GM23338 (cell line): Measurements from ENCODE around the gene FGF19. TPM values are rescaled to one million over a fixed set of nuclear protein-coding genes. Genes with fewer than 3 reads are reported as not detected.

Experiments
- ATAC-seq: fragments of 200-7000 bp; cut with Tn5 transposase; 3 replicates; pipeline ENCODE4 v1.9.1; 2020
- DNase-seq: peaks from one replicate; pipeline ENCODE4 v3.0.0-alpha.2; 2015; ENCODE audit warnings: low spot score
- H2AFZ ChIP-seq: fragments of 200-600 bp; sonication (generic); 2 replicates; pipeline ENCODE4 v1.8.0; 2016; ENCODE audit warnings: antibody characterized with exemption, mild to moderate bottlenecking, moderate library complexity
- H3F3A ChIP-seq: fragments of 200-600 bp; sonication (generic); replicated peaks from 2 replicates; pipeline ENCODE4 v1.8.0; 2017; ENCODE audit warnings: antibody characterized with exemption, mixed run types, low read depth
- H3K27ac ChIP-seq: fragments of 200-600 bp; sonication (generic); 2 replicates; pipeline ENCODE4 v1.6.1; 2016; ENCODE audit warnings: low read depth
- H3K27me3 ChIP-seq: fragments of 200-600 bp; sonication (generic); 2 replicates; pipeline ENCODE4 v1.8.0; 2016; ENCODE audit warnings: mild to moderate bottlenecking, mixed run types, moderate library complexity; ENCODE audit not compliant: insufficient read depth
- H3K36me3 ChIP-seq: fragments of 200-600 bp; sonication (generic); 2 replicates; pipeline ENCODE4 v1.8.0; 2016; ENCODE audit warnings: mild to moderate bottlenecking; ENCODE audit not compliant: insufficient read depth
- H3K4me1 ChIP-seq: fragments of 200-600 bp; sonication (generic); 2 replicates; pipeline ENCODE4 v1.8.0; 2016; ENCODE audit warnings: mild to moderate bottlenecking, moderate library complexity; ENCODE audit not compliant: insufficient read depth
- H3K4me2 ChIP-seq: fragments of 200-600 bp; sonication (generic); 2 replicates; pipeline ENCODE4 v1.7.1; 2017; ENCODE audit warnings: mixed run types
- H3K4me3 ChIP-seq: fragments of 200-600 bp; sonication (generic); 2 replicates; pipeline ENCODE4 v1.6.1; 2016; ENCODE audit warnings: mixed run types
- H3K79me2 ChIP-seq: fragments of 200-600 bp; sonication (generic); replicated peaks from 2 replicates; pipeline ENCODE4 v1.8.0; 2017; ENCODE audit warnings: mild to moderate bottlenecking; ENCODE audit not compliant: insufficient read depth
- H3K9me2 ChIP-seq: fragments of 200-600 bp; sonication (generic); 2 replicates; pipeline ENCODE4 v1.8.0; 2017; ENCODE audit not compliant: insufficient read depth
- H4K20me1 ChIP-seq: fragments of 200-600 bp; sonication (generic); replicated peaks from 2 replicates; pipeline ENCODE4 v1.8.0; 2017; ENCODE audit warnings: mild to moderate bottlenecking; ENCODE audit not compliant: insufficient read depth
- H3K27ac Mint-ChIP-seq: 2 replicates; pipeline ENCODE4 v1.8.0; 2020; ENCODE audit warnings: inconsistent platforms, mild to moderate bottlenecking, moderate library complexity, mixed read lengths
- H3K27me3 Mint-ChIP-seq: 3 replicates; pipeline ENCODE4 v1.8.0; 2022; ENCODE audit warnings: low read depth, mild to moderate bottlenecking, moderate library complexity, mixed read lengths, inconsistent platforms; ENCODE audit not compliant: insufficient read depth, poor library complexity
- H3K36me3 Mint-ChIP-seq: 3 replicates; pipeline ENCODE4 v1.8.0; 2021; ENCODE audit warnings: low read depth, mild to moderate bottlenecking, inconsistent platforms, moderate library complexity, mixed read lengths
- H3K4me1 Mint-ChIP-seq: 3 replicates; pipeline ENCODE4 v1.8.0; 2020; ENCODE audit warnings: mild to moderate bottlenecking, inconsistent platforms, mixed read lengths
- H3K4me3 Mint-ChIP-seq: 3 replicates; pipeline ENCODE4 v1.8.0; 2021; ENCODE audit warnings: moderate library complexity, mild to moderate bottlenecking, inconsistent platforms, mixed read lengths
- H3K9me3 Mint-ChIP-seq: 3 replicates; pipeline ENCODE4 v1.8.0; 2020; ENCODE audit warnings: moderate library complexity, mild to moderate bottlenecking, inconsistent platforms, mixed read lengths
- CREB1 ChIP-seq: fragments of 250-450 bp; sonication (Bioruptor Pico); IDR thresholded peaks from 2 replicates; pipeline ENCODE4 v1.5.0; 2020; ENCODE audit warnings: low read depth, mild to moderate bottlenecking, moderate library complexity
- EZH2 ChIP-seq: fragments of 200-600 bp; sonication (generic); IDR thresholded peaks from one replicate; pipeline ENCODE4 v1.8.0; 2017; ENCODE audit warnings: antibody characterized with exemption, mild to moderate bottlenecking, low read depth; ENCODE audit not compliant: unreplicated experiment
- EZH2phosphoT487 ChIP-seq: fragments of 200-600 bp; sonication (generic); IDR thresholded peaks from one replicate; pipeline ENCODE4 v1.8.1; 2018; ENCODE audit warnings: antibody characterized with exemption; ENCODE audit not compliant: unreplicated experiment
- JUNB ChIP-seq: IDR thresholded peaks from one replicate; pipeline ENCODE4 v1.6.1; 2016; ENCODE audit warnings: antibody characterized with exemption; ENCODE audit not compliant: unreplicated experiment
- POLR2AphosphoS5 ChIP-seq: IDR thresholded peaks from 2 replicates; pipeline ENCODE4 v1.6.1; 2016; ENCODE audit warnings: antibody characterized with exemption, low read depth
- ZNF331 ChIP-seq: fragments of 250-450 bp; sonication (Bioruptor Pico); IDR thresholded peaks from 2 replicates; pipeline ENCODE4 v1.5.0; 2020; ENCODE audit warnings: low read depth, mild to moderate bottlenecking, moderate library complexity
- polyA plus RNA-seq: library from polyadenylated mRNA; unstranded; fragments of >200 nt; fragmentation: Nextera tagmentation; extraction: Ambion mirVana; gene quantifications from 2 replicates; pipeline ENCODE4 v1.2.1, GENCODE V29; 2016
- total RNA-seq: library from RNA; depleted of rRNA; stranded (reverse); fragments of >200 nt; shearing (Covaris generic); gene quantifications from 2 replicates; pipeline ENCODE4 v1.2.3, GENCODE V29; 2014
- TF ChIP-seq, protein P1 (sequence below): IDR thresholded peaks from 2 replicates; pipeline ENCODE4 v1.6.1; 2016; ENCODE audit warnings: antibody characterized with exemption
- TF ChIP-seq, protein P2 (sequence below), 2 experiments: fragments of 200-600 bp in 1 of 2; sonication (generic) in 1 of 2; conservative IDR thresholded peaks; 2 replicates each; pipeline versions ENCODE4 v1.5.1 to v1.6.1; 2016 to 2017; ENCODE audit warnings: antibody characterized with exemption in 2 of 2, low read depth in 2 of 2, mild to moderate bottlenecking in 2 of 2, moderate library complexity in 1 of 2
- TF ChIP-seq, protein P3 (sequence below): fragments of 250-450 bp; sonication (Bioruptor Pico); IDR thresholded peaks from 2 replicates; pipeline ENCODE4 v1.5.0; 2020; ENCODE audit warnings: mild to moderate bottlenecking, moderate library complexity
- TF ChIP-seq, protein P4 (sequence below): IDR thresholded peaks from one replicate; pipeline ENCODE4 v1.6.1; 2018; ENCODE audit warnings: antibody characterized with exemption; ENCODE audit not compliant: unreplicated experiment

FGF19 gene
- total and polyA plus RNA-seq, 2 experiments from 2014 or later = 21.7 to 36.1 TPM

DNA sequence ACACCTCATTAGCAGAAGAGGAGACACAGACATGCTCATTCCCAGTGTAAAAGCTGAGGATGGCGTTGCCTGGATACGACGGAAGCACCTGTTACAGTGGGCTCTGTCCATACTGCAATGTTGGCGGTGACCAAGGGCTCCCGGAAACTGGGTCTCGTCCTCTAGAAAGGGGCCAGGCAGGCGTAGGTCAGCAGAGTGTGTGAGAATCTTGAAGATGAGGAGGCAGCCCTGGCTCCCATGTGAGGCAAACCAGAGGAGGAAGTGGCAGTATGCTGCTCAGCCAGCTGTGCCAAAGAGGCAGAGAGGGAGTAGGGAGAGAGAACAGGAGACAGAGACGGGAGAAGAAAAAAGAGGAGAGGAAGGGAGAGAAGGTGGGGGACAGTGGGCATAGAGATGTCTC is 38.9 kb downstream of the FGF19 start:
- Mint-ChIP-seq H3K9me3 (no peaks in the 10 kb centered on the region), H3K36me3 (peaks cover 24% of the 10 kb centered on the region), H3K4me1 (peaks cover 5% of the 10 kb centered on the region), H3K27me3 (peaks cover 14% of the 10 kb centered on the region), H3K27ac (no peak overlapping the region; the same call in 1 of the 2 replicates), H3K4me3 (no peak overlapping the region)
- peaks cover 6% of the 10 kb centered on the region; the same call in 1 of the 2 replicates for H3K79me2 ChIP-seq
- H3K27me3 ChIP-seq = no peaks in the 10 kb centered on the region
- H3K36me3 ChIP-seq = peaks cover 6% of the 10 kb centered on the region; the same call in 1 of the 2 replicates
- H3K9me2 ChIP-seq = no peaks in the 10 kb centered on the region
- H2AFZ ChIP-seq = no peak overlapping the region
- ATAC-seq = no peak
- H3K4me1 ChIP-seq = no peaks in the 10 kb centered on the region
- no peaks in the 10 kb centered on the region for H3F3A ChIP-seq
- no peak overlapping the region for H3K4me3 ChIP-seq
- no peak for DNase-seq
- H3K27ac ChIP-seq = no peak overlapping the region
- H3K4me2 ChIP-seq = no peak overlapping the region
- TF ChIP-seq POLR2AphosphoS5 (no peak), ZNF331 (no peak), CREB1 (no peak), EZH2 (no peak), JUNB (no peak), EZH2phosphoT487 (no peak)
- TF ChIP-seq, protein P1, sequence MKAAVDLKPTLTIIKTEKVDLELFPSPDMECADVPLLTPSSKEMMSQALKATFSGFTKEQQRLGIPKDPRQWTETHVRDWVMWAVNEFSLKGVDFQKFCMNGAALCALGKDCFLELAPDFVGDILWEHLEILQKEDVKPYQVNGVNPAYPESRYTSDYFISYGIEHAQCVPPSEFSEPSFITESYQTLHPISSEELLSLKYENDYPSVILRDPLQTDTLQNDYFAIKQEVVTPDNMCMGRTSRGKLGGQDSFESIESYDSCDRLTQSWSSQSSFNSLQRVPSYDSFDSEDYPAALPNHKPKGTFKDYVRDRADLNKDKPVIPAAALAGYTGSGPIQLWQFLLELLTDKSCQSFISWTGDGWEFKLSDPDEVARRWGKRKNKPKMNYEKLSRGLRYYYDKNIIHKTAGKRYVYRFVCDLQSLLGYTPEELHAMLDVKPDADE = no peak
- TF ChIP-seq, protein P2, sequence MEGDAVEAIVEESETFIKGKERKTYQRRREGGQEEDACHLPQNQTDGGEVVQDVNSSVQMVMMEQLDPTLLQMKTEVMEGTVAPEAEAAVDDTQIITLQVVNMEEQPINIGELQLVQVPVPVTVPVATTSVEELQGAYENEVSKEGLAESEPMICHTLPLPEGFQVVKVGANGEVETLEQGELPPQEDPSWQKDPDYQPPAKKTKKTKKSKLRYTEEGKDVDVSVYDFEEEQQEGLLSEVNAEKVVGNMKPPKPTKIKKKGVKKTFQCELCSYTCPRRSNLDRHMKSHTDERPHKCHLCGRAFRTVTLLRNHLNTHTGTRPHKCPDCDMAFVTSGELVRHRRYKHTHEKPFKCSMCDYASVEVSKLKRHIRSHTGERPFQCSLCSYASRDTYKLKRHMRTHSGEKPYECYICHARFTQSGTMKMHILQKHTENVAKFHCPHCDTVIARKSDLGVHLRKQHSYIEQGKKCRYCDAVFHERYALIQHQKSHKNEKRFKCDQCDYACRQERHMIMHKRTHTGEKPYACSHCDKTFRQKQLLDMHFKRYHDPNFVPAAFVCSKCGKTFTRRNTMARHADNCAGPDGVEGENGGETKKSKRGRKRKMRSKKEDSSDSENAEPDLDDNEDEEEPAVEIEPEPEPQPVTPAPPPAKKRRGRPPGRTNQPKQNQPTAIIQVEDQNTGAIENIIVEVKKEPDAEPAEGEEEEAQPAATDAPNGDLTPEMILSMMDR (conservative IDR thresholded peaks at IDR 0.05; ENCODE audit: low read depth in 2 of 2) = no peak
- TF ChIP-seq, protein P3, sequence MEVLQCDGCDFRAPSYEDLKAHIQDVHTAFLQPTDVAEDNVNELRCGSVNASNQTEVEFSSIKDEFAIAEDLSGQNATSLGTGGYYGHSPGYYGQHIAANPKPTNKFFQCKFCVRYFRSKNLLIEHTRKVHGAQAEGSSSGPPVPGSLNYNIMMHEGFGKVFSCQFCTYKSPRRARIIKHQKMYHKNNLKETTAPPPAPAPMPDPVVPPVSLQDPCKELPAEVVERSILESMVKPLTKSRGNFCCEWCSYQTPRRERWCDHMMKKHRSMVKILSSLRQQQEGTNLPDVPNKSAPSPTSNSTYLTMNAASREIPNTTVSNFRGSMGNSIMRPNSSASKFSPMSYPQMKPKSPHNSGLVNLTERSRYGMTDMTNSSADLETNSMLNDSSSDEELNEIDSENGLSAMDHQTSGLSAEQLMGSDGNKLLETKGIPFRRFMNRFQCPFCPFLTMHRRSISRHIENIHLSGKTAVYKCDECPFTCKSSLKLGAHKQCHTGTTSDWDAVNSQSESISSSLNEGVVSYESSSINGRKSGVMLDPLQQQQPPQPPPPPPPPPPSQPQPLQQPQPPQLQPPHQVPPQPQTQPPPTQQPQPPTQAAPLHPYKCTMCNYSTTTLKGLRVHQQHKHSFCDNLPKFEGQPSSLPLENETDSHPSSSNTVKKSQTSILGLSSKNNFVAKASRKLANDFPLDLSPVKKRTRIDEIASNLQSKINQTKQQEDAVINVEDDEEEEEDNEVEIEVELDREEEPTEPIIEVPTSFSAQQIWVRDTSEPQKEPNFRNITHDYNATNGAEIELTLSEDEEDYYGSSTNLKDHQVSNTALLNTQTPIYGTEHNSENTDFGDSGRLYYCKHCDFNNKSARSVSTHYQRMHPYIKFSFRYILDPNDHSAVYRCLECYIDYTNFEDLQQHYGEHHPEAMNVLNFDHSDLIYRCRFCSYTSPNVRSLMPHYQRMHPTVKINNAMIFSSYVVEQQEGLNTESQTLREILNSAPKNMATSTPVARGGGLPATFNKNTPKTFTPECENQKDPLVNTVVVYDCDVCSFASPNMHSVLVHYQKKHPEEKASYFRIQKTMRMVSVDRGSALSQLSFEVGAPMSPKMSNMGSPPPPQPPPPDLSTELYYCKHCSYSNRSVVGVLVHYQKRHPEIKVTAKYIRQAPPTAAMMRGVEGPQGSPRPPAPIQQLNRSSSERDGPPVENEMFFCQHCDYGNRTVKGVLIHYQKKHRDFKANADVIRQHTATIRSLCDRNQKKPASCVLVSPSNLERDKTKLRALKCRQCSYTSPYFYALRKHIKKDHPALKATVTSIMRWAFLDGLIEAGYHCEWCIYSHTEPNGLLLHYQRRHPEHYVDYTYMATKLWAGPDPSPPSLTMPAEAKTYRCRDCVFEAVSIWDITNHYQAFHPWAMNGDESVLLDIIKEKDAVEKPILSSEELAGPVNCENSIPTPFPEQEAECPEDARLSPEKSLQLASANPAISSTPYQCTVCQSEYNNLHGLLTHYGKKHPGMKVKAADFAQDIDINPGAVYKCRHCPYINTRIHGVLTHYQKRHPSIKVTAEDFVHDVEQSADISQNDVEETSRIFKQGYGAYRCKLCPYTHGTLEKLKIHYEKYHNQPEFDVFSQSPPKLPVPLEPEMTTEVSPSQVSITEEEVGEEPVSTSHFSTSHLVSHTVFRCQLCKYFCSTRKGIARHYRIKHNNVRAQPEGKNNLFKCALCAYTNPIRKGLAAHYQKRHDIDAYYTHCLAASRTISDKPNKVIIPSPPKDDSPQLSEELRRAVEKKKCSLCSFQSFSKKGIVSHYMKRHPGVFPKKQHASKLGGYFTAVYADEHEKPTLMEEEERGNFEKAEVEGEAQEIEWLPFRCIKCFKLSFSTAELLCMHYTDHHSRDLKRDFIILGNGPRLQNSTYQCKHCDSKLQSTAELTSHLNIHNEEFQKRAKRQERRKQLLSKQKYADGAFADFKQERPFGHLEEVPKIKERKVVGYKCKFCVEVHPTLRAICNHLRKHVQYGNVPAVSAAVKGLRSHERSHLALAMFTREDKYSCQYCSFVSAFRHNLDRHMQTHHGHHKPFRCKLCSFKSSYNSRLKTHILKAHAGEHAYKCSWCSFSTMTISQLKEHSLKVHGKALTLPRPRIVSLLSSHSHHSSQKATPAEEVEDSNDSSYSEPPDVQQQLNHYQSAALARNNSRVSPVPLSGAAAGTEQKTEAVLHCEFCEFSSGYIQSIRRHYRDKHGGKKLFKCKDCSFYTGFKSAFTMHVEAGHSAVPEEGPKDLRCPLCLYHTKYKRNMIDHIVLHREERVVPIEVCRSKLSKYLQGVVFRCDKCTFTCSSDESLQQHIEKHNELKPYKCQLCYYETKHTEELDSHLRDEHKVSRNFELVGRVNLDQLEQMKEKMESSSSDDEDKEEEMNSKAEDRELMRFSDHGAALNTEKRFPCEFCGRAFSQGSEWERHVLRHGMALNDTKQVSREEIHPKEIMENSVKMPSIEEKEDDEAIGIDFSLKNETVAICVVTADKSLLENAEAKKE (CRISPR knock-in tag) = no peak
- TF ChIP-seq, protein P4, sequence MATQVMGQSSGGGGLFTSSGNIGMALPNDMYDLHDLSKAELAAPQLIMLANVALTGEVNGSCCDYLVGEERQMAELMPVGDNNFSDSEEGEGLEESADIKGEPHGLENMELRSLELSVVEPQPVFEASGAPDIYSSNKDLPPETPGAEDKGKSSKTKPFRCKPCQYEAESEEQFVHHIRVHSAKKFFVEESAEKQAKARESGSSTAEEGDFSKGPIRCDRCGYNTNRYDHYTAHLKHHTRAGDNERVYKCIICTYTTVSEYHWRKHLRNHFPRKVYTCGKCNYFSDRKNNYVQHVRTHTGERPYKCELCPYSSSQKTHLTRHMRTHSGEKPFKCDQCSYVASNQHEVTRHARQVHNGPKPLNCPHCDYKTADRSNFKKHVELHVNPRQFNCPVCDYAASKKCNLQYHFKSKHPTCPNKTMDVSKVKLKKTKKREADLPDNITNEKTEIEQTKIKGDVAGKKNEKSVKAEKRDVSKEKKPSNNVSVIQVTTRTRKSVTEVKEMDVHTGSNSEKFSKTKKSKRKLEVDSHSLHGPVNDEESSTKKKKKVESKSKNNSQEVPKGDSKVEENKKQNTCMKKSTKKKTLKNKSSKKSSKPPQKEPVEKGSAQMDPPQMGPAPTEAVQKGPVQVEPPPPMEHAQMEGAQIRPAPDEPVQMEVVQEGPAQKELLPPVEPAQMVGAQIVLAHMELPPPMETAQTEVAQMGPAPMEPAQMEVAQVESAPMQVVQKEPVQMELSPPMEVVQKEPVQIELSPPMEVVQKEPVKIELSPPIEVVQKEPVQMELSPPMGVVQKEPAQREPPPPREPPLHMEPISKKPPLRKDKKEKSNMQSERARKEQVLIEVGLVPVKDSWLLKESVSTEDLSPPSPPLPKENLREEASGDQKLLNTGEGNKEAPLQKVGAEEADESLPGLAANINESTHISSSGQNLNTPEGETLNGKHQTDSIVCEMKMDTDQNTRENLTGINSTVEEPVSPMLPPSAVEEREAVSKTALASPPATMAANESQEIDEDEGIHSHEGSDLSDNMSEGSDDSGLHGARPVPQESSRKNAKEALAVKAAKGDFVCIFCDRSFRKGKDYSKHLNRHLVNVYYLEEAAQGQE = no peak
- no peaks in the 10 kb centered on the region; the same call in 1 of the 2 replicates for H4K20me1 ChIP-seq
